Naive thymus-derived CD4-positive, alpha-beta T cell (primary cell): ENCODE results near the gene F10. TPM values are rescaled to one million over a fixed set of nuclear protein-coding genes. Genes with fewer than 3 reads are reported as not detected.

Experiments used
- polyA plus RNA-seq, 2 donors: library from polyadenylated mRNA; unstranded; fragments of 300-500 nt; fragmentation: Illumina TruSeq; gene quantifications; one replicate each; pipeline ENCODE4 v1.2.3, GENCODE V29; 2021
- total RNA-seq, 6 experiments: library from RNA in 5 of 6; stranded (reverse) in 5 of 6; gene quantifications; 1 replicate in 5 of 6; 2 replicates in 1 of 6; pipeline ENCODE4 v1.2.3 and lab custom pipeline; 2021 to 2026

Gene F10
- total and polyA plus RNA-seq, 7 experiments from 2014 or later = not detected

Other genes starting within 250 kb of the F10 start
- gene MCF2L, start 153.6 kb upstream of the F10 start, total RNA-seq = 10 to 100 TPM in 4 of 5 experiments, under 1 TPM in 1; 0.51 to 32.6 (median 21.9) TPM
- 1 to 10 TPM; 1.9 to 4.7 TPM for gene MCF2L, start 153.6 kb upstream of the F10 start, polyA plus RNA-seq
- under 1 TPM in 1 of 5 experiments, not detected in 4; 0.40 TPM for gene F7, start 17.0 kb upstream of the F10 start, total RNA-seq
- not detected for gene F7, start 17.0 kb upstream of the F10 start, polyA plus RNA-seq
- gene PROZ, start 35.8 kb downstream of the F10 start, total RNA-seq = under 1 TPM in 1 of 5 experiments, not detected in 4; 0.24 TPM
- gene PROZ, start 35.8 kb downstream of the F10 start, polyA plus RNA-seq = not detected
- 10 to 100 TPM; 44.2 to 83.7 (median 77.1) TPM for gene PCID2, start 85.9 kb downstream of the F10 start, total RNA-seq
- 10 to 100 TPM; 62.9 to 84.4 TPM for gene PCID2, start 85.9 kb downstream of the F10 start, polyA plus RNA-seq
- gene CUL4A, start 86.8 kb downstream of the F10 start, total RNA-seq = 10 to 100 TPM; 69.2 to 94.7 (median 82.3) TPM
- 10 to 100 TPM; 35.0 to 61.2 TPM for gene CUL4A, start 86.8 kb downstream of the F10 start, polyA plus RNA-seq
- gene LAMP1, start 174.4 kb downstream of the F10 start, total RNA-seq = 100 to 1,000 TPM in 2 of 5 experiments, 10 to 100 TPM in 3; 77.3 to 113 (median 98.8) TPM
- gene LAMP1, start 174.4 kb downstream of the F10 start, polyA plus RNA-seq = 10 to 100 TPM; 21.6 to 24.9 TPM
- 1 to 10 TPM in 2 of 5 experiments, under 1 TPM in 2, not detected in 1; 0.44 to 1.4 (median 1.1) TPM for gene GRTP1, start 241.3 kb downstream of the F10 start, total RNA-seq
- gene GRTP1, start 241.3 kb downstream of the F10 start, polyA plus RNA-seq = 1 to 10 TPM; 1.3 to 2.2 TPM